ENCODE measurements around the gene TLCD1.

The TLCD1 gene

DNA sequence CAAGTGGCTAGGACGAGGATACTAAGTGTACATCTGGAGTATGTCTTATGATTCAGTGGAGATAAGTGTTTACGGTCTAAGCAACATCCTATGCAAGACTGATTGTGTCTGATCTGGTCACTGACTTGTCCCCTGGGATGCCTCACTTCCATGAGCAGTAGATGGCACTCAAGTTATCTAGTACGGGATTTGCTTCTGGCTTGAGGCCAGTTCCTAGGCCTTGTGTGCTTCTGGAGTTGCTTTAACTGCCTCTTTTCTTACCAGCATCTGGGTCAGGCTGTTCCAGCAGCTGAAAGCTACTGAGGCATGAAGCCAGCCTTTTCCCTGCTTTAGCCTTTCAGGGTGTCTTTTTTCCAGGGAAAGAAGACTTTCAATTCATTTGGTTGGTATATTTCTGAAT, 41.1 kb downstream of the TLCD1 start:
- TF ChIP-seq POLR2AphosphoS5 (IDR thresholded peaks at IDR 0.05; ENCODE audit: low read depth, low read length) (no peak), SIN3A (IDR thresholded peaks at IDR 0.05; ENCODE audit: borderline replicate concordance, insufficient read depth, low read length) (no peak)
- TF ChIP-seq, protein P1, sequence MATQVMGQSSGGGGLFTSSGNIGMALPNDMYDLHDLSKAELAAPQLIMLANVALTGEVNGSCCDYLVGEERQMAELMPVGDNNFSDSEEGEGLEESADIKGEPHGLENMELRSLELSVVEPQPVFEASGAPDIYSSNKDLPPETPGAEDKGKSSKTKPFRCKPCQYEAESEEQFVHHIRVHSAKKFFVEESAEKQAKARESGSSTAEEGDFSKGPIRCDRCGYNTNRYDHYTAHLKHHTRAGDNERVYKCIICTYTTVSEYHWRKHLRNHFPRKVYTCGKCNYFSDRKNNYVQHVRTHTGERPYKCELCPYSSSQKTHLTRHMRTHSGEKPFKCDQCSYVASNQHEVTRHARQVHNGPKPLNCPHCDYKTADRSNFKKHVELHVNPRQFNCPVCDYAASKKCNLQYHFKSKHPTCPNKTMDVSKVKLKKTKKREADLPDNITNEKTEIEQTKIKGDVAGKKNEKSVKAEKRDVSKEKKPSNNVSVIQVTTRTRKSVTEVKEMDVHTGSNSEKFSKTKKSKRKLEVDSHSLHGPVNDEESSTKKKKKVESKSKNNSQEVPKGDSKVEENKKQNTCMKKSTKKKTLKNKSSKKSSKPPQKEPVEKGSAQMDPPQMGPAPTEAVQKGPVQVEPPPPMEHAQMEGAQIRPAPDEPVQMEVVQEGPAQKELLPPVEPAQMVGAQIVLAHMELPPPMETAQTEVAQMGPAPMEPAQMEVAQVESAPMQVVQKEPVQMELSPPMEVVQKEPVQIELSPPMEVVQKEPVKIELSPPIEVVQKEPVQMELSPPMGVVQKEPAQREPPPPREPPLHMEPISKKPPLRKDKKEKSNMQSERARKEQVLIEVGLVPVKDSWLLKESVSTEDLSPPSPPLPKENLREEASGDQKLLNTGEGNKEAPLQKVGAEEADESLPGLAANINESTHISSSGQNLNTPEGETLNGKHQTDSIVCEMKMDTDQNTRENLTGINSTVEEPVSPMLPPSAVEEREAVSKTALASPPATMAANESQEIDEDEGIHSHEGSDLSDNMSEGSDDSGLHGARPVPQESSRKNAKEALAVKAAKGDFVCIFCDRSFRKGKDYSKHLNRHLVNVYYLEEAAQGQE (IDR thresholded peaks at IDR 0.05; ENCODE audit: insufficient read depth in 1 of 2, low read depth in 2 of 2, low read length in 2 of 2) = no peak

DNA sequence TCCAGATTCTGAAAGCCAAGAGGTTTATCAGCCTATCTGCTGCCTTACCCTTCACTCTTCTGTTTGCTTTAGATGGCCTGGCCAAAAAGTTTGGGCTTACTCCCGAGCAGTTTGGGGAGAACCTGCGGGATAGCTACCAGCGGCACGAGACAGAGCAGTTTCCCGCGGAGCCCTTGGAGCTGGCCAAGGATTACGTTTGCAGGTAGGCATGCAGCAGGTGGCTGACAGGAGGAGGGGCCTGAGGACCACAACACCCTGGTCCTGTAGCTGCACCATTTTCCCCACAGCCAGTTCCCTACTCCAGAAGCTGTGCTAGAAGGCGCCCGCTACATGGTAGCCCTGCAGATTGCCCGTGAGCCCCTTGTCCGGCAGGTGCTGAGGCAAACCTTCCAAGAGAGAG, 43.4 kb downstream of the TLCD1 start:
- TF ChIP-seq FOXP2 (optimal IDR thresholded peaks at IDR 0.05; ENCODE audit: borderline replicate concordance, extremely low read depth, extremely low read length, insufficient read depth) (no peak), POLR2AphosphoS5 (IDR thresholded peaks at IDR 0.05; ENCODE audit: low read depth, low read length) (no peak), SIN3A (IDR thresholded peaks at IDR 0.05; ENCODE audit: borderline replicate concordance, insufficient read depth, low read length) (no peak), TAF1 (IDR thresholded peaks at IDR 0.05; ENCODE audit: borderline replicate concordance, insufficient read depth, low read length) (no peak)
- TF ChIP-seq, protein P1 (IDR thresholded peaks at IDR 0.05; ENCODE audit: insufficient read depth in 1 of 2, low read depth in 2 of 2, low read length in 2 of 2) = no peak

DNA sequence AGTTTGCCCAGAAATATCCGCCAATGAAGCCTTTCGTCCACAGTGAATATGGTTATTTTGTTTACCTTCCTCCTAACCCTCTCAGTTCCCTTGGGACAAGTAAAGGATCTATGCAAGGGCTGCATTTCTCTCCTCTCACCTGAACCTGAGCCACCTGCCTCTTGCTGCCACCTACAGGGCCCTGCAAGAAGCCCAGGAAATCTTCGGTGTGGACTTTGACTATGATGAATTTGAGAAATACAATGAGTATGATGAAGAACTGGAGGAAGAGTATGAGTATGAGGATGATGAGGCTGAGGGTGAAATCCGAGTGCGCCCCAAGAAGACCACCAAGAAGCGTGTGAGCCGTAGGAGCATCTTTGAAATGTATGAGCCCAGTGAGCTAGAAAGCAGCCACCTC, 50.1 kb downstream of the TLCD1 start:
- no peak for TF ChIP-seq TAF1 (IDR thresholded peaks at IDR 0.05; ENCODE audit: borderline replicate concordance, insufficient read depth, low read length)
- TF ChIP-seq POLR2AphosphoS5 (IDR thresholded peaks at IDR 0.05; ENCODE audit: low read depth, low read length) = no peak
- TF ChIP-seq SIN3A (IDR thresholded peaks at IDR 0.05; ENCODE audit: borderline replicate concordance, insufficient read depth, low read length) = no peak
- TF ChIP-seq FOXP2 (optimal IDR thresholded peaks at IDR 0.05; ENCODE audit: borderline replicate concordance, extremely low read depth, extremely low read length, insufficient read depth) = no peak
- TF ChIP-seq, protein P1 (IDR thresholded peaks at IDR 0.05; ENCODE audit: insufficient read depth in 1 of 2, low read depth in 2 of 2, low read length in 2 of 2) = no peak

DNA sequence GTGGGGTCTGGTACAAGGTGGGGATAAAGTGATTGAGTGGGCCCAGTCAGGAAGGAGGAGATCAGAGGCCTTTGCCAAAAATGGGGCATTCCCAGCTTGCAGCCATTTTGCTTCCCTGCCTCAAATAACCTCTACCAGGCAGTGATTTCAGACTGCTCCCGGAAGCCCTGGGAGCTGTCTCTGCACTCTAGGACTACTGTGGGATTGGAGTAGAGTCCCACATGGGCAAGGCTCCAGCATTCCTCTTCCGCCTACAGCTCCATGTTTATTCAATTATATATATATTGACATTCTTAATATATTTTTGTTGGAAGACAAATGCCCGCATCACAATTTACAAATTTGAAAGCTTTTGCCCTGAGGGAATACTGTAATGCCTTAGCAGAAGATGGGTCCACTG, 50.5 kb downstream of the TLCD1 start:
- TF ChIP-seq, protein P1 (IDR thresholded peaks at IDR 0.05; ENCODE audit: insufficient read depth in 1 of 2, low read depth in 2 of 2, low read length in 2 of 2) = no peak
- no peak for TF ChIP-seq TAF1 (IDR thresholded peaks at IDR 0.05; ENCODE audit: borderline replicate concordance, insufficient read depth, low read length)
- no peak for TF ChIP-seq FOXP2 (optimal IDR thresholded peaks at IDR 0.05; ENCODE audit: borderline replicate concordance, extremely low read depth, extremely low read length, insufficient read depth)
- no peak for TF ChIP-seq POLR2AphosphoS5 (IDR thresholded peaks at IDR 0.05; ENCODE audit: low read depth, low read length)
- TF ChIP-seq SIN3A (IDR thresholded peaks at IDR 0.05; ENCODE audit: borderline replicate concordance, insufficient read depth, low read length) = no peak
